ENCODE results near the gene WWP2. TPM values are rescaled to one million over a fixed set of nuclear protein-coding genes. Genes with fewer than 3 reads are reported as not detected.
"Not testable (repeated sequence)": the region's sequence is repeated elsewhere in the genome, so short reads cannot be mapped to it uniquely, and the experiment has no call there.

WWP2 gene
- total RNA-seq, 1 donor from 2014 or later, result 39.9 TPM

- no peaks in the 10 kb centered on the region for H3K27me3 Mint-ChIP-seq (ENCODE audit: low read depth)
- peaks cover 2% of the 10 kb centered on the region for H3K36me3 Mint-ChIP-seq (ENCODE audit: low read depth)
- peak; percentile 82 for TF ChIP-seq CTCF (IDR thresholded peaks at IDR 0.05)
- H3K9me3 Mint-ChIP-seq (ENCODE audit: low read depth), result no peaks in the 10 kb centered on the region
- peak overlapping the region; percentile 19 for H3K27ac Mint-ChIP-seq (ENCODE audit: unreplicated experiment)
- DNase-seq (ENCODE audit: low spot score), result no peak
- peaks cover 15% of the 10 kb centered on the region for H3K4me1 Mint-ChIP-seq (ENCODE audit: low read depth)
- H3K4me3 Mint-ChIP-seq (ENCODE audit: unreplicated experiment), result peak overlapping the region; percentile 20
Observed at GRCh38 chr16:69798466-69798865, 36.3 kb downstream of the WWP2 start.

- H3K4me1 Mint-ChIP-seq (ENCODE audit: low read depth), result peaks cover 15% of the 10 kb centered on the region
- no peak overlapping the region for H3K27ac Mint-ChIP-seq (ENCODE audit: unreplicated experiment)
- DNase-seq (ENCODE audit: low spot score), result no peak
- TF ChIP-seq CTCF (IDR thresholded peaks at IDR 0.05), result no peak
- H3K9me3 Mint-ChIP-seq (ENCODE audit: low read depth), result no peaks in the 10 kb centered on the region
- H3K4me3 Mint-ChIP-seq (ENCODE audit: unreplicated experiment), result no peak overlapping the region
- no peaks in the 10 kb centered on the region for H3K27me3 Mint-ChIP-seq (ENCODE audit: low read depth)
- peaks cover 2% of the 10 kb centered on the region for H3K36me3 Mint-ChIP-seq (ENCODE audit: low read depth)
Observed at GRCh38 chr16:69799611-69800031, 37.5 kb downstream of the WWP2 start.

GRCh38 chr16:69804297-69804696 is 42.2 kb downstream of the WWP2 start:
- Mint-ChIP-seq H3K27ac (ENCODE audit: unreplicated experiment) (no peak overlapping the region), H3K27me3 (ENCODE audit: low read depth) (no peaks in the 10 kb centered on the region), H3K36me3 (ENCODE audit: low read depth) (peaks cover 2% of the 10 kb centered on the region), H3K4me3 (ENCODE audit: unreplicated experiment) (no peak overlapping the region), H3K9me3 (ENCODE audit: low read depth) (no peaks in the 10 kb centered on the region), H3K4me1 (ENCODE audit: low read depth) (peaks cover 4% of the 10 kb centered on the region)
- DNase-seq (ENCODE audit: low spot score), result no peak
- no peak for TF ChIP-seq CTCF (IDR thresholded peaks at IDR 0.05)

GRCh38 chr16:69806776-69807175 is 44.6 kb downstream of the WWP2 start:
- not testable (repeated sequence) for H3K9me3 Mint-ChIP-seq (ENCODE audit: low read depth); H3K4me3 Mint-ChIP-seq (ENCODE audit: unreplicated experiment); H3K27ac Mint-ChIP-seq (ENCODE audit: unreplicated experiment); DNase-seq (ENCODE audit: low spot score); H3K4me1 Mint-ChIP-seq (ENCODE audit: low read depth); H3K27me3 Mint-ChIP-seq (ENCODE audit: low read depth); H3K36me3 Mint-ChIP-seq (ENCODE audit: low read depth)

GRCh38 chr16:69812688-69813014 is 50.5 kb downstream of the WWP2 start:
- H3K36me3 Mint-ChIP-seq (ENCODE audit: low read depth), result peaks cover 3% of the 10 kb centered on the region
- H3K9me3 Mint-ChIP-seq (ENCODE audit: low read depth), result no peaks in the 10 kb centered on the region
- no peak for DNase-seq (ENCODE audit: low spot score)
- TF ChIP-seq CTCF (IDR thresholded peaks at IDR 0.05), result no peak
- H3K27me3 Mint-ChIP-seq (ENCODE audit: low read depth), result no peaks in the 10 kb centered on the region
- H3K4me3 Mint-ChIP-seq (ENCODE audit: unreplicated experiment), result no peak overlapping the region
- no peak overlapping the region for H3K27ac Mint-ChIP-seq (ENCODE audit: unreplicated experiment)
- peaks cover 7% of the 10 kb centered on the region for H3K4me1 Mint-ChIP-seq (ENCODE audit: low read depth)

GRCh38 chr16:69814078-69814477 is 51.9 kb downstream of the WWP2 start:
- Mint-ChIP-seq H3K27me3 (ENCODE audit: low read depth) (no peaks in the 10 kb centered on the region), H3K4me3 (ENCODE audit: unreplicated experiment) (no peak overlapping the region), H3K9me3 (ENCODE audit: low read depth) (no peaks in the 10 kb centered on the region), H3K36me3 (ENCODE audit: low read depth) (peaks cover 8% of the 10 kb centered on the region), H3K4me1 (ENCODE audit: low read depth) (peaks cover 7% of the 10 kb centered on the region), H3K27ac (ENCODE audit: unreplicated experiment) (no peak overlapping the region)
- DNase-seq (ENCODE audit: low spot score), result no peak
- no peak for TF ChIP-seq CTCF (IDR thresholded peaks at IDR 0.05)

All from chondrocyte (in vitro differentiated cells).